ENCODE results near the gene OBSL1.

Gene OBSL1

DNA sequence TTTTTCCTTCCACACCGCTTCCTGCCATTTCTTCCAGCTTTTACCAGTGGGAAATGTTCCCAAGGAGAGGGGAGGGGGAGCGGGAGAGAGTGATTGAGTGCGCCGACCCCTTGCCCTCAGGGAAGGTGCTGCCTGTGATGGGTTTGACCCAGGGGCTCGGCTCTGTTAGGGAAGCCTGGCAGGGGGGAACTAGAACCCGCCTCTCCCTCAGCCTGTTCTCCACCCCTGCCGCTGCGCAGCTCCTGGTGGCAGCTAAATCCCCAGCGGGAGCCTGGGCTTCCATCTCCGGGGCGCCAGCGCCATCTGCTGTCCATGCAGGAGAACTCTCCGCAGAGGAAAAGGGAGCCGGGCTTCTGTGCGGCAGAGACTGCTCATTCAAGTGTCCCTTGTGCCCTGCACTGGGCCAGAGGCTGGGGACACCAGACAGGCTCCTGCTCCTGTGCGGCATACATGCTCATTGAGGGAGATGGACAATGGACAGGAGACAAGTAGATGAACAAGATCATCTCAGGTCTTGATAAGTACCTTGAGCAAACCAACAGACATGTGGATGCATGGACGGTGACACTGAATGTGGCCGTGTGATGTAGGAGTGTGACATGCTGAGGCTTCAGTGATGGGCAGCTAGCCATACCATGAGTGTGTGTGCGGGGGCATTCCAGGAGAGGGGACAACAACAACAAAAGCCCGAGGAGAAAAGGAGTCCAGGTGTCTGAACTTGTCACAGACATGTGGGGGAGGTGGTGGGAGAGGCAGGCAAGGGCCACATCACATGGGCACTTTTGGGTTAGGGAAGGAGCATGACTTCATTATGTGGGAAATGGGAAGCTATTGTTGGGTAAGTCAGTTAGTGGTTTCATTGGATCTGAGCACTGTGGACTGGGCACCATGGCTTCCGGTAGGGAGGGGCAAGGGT lies 41.0 kb downstream of the OBSL1 start:
- DNase-seq (ENCODE audit: low read depth): peak; percentile 76

DNA sequence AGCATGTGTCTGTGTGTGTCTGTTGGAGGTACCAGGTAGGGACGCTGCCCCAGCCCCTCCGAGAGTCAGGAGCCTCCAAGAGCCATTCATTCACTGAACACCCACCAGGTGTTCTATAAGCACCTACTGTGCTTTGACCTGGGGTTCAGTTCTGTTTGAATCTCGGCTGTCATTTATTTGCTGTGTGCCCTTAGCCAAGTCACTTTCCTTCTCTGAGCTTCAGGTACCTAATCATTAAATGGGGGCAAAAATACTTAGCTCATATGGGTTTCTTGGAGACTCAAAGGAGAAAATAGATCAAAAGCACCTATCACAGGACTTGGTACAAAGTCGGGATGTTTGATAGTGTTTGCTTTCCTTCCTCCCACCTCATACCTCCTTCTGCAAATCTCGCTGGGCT lies 43.9 kb downstream of the OBSL1 start:
- DNase-seq (ENCODE audit: low read depth): no peak

DNA sequence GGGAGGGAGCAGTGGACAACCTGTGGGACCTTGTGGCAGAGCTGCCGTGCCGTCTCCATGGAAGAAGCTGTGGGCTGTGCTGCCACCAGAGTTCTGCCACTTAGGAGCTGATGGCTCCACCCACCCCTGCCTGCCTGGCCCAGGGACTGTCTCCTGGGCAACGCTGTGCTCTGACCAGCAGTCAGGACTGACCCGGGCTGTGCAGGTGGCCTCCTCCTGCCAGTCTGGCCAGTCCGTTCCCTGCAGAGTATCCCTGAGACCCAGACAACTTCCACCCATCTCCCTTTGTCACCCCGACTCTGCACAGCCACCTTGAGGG lies 44.3 kb downstream of the OBSL1 start:
- DNase-seq (ENCODE audit: low read depth): no peak

DNA sequence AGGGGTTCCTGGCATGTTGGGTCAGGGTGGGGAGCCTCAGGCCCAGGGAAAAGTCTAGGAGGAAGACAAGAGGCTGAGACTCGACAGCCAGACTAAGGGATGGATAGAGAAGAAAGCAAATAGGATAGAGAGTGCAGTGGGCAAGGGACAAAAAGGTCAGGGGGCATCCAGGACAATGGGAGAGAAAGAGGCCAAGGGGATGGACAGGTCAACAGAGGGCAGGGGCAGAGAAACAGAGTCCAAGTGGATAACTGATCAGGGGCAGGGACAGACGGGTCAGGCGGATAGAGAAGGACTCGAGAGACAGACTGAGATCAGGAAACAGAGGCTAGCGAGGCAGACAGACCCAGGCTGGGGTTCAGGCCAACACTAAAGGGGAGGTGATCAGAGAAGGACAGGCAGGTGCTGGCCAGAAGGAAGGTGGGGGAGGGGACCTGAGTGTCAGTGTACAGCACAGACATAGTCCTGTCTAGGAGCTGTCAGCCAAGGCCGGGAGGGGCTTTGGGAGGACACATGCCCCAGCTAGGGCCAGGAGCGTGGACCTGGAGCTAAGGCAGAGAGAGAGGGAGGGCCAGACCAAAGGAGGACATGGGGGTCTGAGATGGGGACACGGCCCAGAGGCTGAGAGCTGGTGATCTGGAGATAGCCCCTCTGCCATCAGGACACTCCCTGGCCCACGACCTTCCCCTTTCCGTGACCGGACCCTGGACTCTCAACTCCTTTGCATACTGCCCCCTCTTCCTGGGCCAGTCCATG lies 44.8 kb downstream of the OBSL1 start:
- DNase-seq (ENCODE audit: low read depth): no peak

DNA sequence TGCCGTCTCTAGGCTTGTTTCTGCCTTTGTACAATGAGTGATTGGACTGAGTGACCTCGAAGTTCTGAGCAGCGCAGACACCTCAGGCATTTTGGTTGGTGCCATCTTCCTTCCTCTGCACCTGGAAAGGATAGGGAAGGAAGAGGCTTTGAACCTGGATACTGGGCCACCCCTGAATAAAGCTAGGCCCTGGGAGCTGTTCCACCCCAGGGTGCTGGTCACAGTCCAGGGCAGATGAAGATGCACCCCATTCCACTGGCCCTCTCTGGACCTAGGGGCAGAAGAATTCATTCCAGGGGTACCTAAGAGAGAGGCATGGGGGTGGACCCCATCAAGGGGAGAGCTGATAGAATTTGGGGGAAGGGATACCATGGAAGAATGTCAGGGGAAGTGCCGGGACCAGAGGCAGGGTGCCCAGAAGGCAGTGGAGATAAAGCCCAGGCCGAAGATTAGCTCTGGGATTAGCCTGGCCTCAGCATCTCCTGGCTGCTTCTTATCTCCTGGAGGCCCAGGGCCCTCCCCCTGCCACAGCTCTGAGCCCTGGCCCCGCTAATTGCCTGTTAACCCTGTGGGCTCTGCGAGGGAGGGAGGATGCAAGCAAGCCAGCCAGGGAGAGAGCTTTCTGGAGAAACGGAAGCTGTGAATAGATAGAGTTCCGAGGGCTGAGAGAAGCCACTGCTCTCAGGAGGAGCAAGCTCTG lies 45.7 kb downstream of the OBSL1 start:
- no peak for DNase-seq (ENCODE audit: low read depth)

DNA sequence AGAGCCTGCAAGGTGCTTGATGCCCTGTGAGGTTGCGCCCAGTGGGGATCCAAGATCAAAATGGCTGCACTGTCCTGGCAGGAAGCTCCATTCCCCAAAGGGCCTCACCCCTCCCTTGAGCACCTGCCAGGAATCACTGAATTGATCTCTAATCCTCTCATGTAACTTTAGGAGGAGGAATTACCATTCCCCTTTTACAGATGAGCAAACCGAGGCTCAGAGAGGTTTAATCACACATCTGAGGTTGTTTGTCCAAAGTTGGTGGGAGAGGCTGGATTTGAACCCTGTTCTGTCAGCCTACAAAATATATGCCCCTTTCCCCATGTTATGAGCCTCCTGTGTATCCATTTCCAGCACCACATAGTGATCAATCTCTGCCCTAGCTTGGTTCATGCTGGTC lies 46.5 kb downstream of the OBSL1 start:
- no peak for DNase-seq (ENCODE audit: low read depth)

DNA sequence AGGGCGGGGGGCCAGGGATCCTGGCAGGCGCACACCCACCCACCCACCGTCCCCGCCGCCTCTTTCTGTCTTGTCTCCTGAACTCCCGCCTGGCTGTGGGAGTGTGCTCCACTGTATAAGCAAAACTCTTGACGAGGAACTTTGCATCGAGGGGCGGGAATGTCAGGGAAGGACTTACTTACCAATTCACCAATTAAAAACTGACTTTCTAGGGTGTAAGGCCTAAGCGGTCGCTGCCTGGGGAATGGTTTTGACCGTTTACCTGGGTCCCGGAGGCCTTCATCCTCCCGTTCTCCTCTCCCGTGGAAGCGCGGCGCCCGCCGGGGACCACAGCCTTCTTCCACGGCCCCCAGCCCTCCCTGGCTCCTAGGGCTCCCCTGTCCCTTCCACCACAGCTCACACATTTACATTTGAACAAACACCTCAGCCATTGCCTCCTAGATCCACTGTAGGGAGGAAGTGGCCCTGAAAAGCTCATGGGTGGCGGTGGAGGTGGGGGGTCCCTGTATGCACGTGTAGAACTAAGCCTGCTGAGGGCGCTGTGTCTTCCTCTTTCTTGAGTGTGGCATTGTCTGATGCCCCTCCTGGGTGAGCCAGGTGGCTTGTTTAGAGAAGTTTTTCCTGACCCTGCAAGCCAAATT lies 48.2 kb downstream of the OBSL1 start:
- no peak for DNase-seq (ENCODE audit: low read depth)

DNA sequence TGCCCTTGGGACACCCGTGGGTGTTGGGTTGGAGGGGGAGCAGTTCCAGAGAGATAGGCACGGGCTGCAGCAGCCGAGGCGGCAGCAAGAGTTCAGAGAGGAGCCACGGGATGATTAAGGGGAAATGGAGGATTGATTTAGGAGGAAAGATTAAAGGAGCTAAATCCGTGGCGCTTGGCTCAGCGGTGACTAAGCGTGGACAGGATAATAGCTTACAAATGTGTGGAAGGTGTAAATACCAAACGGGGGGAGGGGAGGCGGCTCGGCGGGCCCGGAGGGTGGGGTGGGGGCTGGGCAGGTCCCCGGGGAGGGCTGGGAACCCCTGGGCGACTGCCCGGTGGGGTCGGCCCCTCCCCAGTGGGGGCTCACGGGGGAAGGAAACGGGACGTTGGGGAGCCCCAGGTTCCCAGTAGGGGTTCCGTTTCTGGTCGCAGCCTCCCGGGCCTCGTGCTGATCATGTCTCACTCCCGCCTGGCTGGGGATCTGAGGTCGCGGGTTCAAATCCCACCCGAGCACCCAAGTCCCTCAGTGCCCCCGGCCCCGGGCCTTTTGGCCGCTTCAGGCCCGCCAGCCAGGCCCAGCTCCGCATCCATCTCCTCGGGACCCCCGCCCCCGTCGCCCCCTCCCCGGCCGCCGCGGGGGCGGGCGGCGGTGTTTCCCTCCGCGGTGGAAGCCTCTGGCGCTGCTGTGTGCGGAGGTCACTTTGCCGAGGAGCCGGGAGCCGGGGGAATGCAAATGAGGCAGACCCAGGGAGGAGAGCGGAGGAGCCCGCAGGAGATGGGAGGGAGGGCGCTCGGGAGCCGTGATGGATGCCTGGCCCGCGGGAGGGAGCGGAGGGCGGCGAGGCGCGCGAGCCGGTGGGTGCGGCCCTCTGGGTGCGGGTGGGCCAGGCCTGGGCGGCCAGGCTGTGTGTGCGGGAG lies 49.0 kb downstream of the OBSL1 start:
- peak; percentile 74 for DNase-seq (ENCODE audit: low read depth)

DNA sequence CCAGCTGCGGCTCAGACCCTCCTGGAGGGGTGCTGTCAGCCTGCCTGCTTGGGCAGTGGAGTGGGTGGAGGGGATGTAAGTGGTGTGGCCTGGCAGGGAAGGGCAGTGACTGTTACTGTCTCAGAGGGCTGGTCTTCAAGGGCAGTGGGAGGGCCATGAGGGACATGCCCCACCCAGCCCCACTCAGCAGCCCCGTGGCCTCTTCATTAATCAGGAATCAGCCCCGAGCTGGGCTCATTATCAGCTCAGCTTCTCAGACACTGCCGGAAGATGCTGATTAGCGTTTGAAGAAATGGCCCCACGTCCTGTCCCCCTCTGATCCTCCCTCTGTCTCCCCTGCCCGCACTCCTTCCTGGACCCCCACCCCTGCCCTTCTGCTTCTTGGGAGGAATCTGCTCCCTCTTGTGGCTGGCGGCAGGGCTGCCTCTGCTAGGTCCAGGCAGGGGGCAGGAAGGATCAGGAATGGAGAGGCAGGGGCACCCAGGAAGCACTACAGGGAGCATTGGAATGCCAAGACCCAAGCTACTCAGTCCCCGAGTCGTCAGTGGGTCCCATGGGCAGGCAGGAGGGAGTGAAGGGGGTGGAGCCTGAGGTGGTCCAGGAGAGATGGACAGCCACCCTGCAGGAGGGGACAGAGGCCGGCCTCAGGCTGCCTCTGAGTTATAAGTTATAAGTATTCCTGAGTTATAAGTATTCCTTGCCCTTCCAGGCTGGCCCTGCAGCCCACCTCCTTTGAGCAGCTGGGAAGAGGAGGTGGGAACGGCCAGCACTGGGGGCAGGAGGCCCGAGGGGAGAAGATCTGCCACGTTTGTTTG lies 50.1 kb downstream of the OBSL1 start:
- DNase-seq (ENCODE audit: low read depth): peak; percentile 38

DNA sequence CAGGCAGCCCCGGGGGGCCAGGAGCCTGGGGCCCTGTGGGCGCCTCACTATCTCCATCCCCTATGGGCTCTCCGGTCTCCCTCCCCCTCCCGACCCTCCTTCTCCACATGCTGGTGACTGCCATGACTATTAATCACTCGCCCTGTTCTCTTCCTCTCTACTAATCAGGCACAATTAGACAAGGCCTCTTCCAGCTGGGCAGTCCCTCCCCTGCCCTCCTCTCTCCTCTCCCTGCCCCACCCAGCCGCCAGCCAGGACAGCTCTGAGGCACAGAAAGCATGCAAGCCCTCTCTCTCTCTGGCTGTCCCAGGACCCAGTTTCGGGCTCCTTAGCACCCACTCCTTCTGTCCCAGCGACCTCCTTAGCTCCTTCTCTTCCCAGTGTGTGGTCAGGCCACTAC lies 51.3 kb downstream of the OBSL1 start:
- no peak for DNase-seq (ENCODE audit: low read depth)

DNA sequence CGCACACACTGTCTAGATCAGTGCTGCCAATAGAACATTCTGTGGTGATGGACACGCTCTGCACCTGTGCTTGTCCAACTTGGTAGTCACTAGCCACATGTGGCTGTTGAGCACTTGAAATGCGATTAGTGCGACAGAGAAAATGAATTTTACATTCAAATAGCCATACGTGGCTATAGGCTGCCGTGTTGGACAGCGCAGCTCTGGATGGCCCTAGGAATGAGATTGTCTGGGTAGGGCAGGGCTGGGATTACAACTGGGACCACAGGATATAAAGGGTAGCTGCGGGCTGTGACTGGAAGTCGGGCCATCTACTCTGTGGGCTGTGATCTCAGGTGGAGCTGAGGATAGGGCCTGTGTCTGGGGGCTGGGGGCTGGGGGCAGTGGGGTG lies 51.8 kb downstream of the OBSL1 start:
- no peak for DNase-seq (ENCODE audit: low read depth)

DNA sequence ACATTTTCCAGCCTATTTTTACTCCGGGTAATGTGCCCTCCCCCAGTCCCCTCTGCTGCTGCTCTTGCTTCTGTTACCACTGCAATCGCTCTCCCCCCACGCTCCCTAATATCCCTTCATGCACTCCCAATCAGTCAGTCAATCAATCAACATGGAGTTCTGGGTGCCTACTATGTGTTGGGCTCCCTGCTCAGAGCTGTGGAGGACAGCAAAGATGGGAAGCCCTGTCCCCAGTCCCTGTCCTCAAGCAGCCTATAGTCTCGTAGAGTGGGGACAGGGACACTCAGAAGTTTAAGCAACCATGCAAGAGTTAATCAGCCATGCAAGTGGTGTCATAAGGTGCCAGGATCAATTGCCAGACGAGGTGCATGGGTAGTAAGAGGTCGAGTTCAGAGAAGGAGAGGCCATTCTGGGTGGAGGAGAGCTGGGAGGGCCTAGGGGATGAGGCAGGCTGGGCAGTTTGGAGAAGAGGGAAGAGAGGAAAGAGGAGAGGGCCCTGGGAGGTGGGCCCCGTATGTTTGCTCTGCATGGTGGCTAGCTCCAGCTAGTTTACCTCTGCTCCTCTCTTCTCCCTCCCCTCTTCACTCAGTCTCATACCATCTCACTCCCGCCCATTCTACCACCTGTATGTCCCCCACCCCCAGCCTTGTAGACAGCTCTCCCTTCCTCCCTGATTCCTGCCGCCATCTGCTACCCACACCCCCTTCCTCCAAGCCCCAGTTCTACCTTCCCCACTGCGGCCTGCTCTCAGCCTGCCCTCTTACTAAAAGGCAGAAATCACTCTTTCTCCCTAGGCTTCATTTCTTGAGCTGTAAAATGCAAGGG lies 53.2 kb downstream of the OBSL1 start:
- no peak for DNase-seq (ENCODE audit: low read depth)

DNA sequence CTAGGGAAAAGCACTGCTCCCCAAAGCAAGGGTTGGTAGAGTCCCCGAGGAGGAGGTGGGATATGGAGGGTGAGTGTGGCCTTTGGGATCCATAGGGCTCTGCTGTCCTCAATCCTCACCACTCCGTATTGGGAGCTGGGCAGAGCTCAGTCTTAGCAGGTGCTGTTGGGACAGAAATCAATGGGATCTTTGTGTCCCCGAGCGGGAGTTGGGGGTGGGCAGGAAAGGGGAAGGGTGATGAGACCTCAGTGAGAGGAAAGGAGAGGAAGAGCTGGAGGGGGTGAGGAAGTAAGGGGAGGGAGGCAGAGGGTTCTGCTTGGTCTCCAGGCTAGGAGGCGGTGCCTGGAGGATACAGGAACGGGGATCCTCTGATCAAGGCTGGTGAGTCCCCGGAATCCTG lies 54.5 kb downstream of the OBSL1 start:
- DNase-seq (ENCODE audit: low read depth): no peak

DNA sequence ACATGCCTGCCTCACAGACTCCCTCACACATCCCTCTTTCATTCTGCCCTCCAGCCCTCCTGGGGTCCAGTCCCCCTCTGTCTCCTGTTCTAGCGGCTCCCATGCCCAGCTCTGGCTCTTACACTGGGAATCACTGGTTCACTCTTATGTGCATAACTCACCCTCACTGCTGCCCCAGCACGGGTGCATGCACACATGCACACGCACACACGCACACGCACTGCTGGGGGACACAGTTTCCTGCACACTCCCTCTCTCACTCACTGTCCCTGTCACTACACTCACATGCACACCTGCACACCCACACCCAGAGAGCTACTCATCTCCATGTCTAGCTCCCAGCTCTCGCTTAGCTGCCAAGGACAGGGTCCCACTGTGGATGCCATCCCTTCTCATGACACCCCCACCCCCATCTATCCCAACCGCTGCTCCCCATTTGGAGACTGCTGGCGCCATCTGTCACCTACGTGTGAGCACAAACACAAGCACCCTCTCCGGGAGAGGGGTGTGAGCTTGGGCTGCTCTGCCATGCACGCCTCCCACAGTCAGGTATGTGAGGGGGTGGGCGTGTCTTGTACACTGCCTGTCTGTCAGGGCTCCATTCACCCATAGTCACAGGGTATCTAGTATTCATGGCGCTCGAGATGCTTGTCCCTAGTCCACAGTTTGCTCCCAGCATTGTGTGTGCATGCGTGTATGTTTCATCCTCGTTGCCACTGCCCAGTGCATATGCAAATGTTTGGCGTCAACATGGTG lies 55.3 kb downstream of the OBSL1 start:
- DNase-seq (ENCODE audit: low read depth): no peak

DNA sequence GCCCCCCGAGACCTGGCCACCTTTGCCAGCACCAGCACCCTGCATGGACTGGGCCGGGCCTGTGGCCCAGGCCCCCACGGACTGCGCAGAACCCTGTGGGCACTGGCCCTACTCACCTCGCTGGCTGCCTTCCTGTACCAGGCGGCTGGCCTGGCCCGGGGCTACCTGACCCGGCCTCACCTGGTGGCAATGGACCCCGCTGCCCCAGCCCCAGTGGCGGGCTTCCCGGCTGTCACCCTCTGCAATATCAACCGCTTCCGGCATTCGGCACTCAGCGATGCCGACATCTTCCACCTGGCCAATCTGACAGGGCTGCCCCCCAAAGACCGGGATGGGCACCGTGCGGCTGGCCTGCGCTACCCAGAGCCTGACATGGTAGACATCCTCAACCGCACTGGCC lies 56.5 kb downstream of the OBSL1 start:
- no peak for DNase-seq (ENCODE audit: low read depth)

DNA sequence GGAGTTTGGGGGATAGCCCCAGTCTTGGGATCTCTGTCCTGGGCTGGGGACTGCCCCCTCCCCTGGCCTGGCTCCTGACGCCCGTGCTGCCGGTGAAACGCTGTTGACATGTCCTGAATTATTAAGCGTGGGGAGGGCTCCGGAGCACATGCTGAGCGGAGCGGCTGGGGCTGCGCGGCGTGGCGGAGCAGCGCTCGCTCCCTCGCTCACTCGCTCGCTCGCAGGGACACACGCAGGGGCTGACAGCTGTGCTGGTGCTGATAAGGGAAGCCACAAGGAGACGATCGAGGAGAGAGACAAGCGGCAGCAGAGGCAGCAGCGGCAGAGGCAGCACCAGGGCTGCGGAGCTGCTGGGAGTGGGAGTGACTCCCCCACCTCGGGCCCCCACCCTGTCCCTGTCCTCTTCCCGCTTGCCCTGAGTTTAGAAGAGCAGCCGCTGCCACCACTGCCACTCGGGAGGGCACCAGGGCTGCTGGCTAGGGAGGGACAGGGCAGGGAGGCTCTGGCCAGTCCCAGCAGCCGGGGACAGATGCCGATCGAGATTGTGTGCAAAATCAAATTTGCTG lies 57.1 kb downstream of the OBSL1 start, which contains the start of gene ASIC4:
Gene ASIC4 (plus strand): TSS at position 287 of the 566 bp plus-strand sequence. CDS start 243 bp downstream, at position 530.
- DNase-seq (ENCODE audit: low read depth): no peak

DNA sequence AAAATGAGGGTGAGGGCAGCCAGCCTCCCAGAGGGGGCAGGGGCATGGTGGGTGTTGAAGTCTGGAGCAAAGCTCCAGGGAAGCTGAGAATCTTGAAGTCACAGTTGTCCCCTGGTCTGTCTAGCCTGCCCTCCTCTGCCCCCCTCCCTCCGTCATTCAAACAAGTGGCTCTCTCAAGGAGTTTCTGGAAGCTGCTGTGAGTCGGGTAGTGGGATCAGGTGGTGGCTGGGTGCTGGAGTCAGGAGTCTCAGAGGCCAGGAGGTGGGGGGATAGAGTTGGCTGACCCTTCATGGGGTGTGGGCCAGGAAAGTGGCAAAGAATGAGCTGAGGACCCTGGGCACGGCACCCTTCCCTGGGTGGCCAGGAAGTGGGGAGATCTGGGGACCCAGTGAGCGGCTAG lies 57.6 kb downstream of the OBSL1 start:
- DNase-seq (ENCODE audit: low read depth): no peak

DNA sequence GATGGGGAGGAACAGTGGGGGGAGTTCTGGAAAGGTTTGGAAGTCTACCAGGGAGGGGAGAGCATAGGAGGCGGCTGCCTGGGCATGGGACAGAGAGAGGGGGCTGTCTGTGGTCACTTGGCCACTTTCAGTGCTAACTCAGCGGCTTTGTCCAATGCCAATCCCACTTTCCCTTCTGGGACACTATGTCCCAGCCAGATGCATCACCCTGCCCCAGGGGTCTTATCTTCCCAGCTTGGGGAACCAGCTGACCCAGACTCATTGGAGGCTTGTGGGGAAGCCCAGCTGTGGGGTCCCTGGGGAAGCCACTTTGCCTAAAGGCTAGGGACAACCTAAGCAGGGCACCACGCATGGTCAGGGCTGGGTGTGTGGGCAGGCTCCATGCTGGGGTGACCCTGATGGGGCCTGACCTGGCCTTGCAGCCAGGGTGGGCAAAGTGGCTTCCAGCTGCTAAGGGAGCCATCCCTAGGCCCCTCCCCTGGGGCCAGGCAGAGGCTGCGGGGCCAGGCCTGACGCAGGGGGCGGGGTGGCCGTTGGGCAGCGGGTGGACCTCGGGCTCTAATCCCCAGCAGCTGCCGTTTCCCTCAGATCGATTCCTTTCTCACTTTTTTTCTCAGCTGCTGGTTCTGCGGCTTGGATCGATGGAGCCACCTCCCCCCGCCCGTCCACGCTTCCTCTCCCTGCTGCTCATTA lies 58.7 kb downstream of the OBSL1 start:
- no peak for DNase-seq (ENCODE audit: low read depth)
